ENCODE results near the gene SOX15.
A peak's percentile ranks its signal among the peaks of the same experiment; 100 is the strongest.

The SOX15 gene

GRCh38 chr17:7557775-7558543 is 31.9 kb downstream of the SOX15 start:
- peak; percentile 11 for ATAC-seq
- peak; percentile 59 for DNase-seq

GRCh38 chr17:7557147-7557764 is 32.6 kb downstream of the SOX15 start:
- DNase-seq (no peak), ATAC-seq (no peak)

GRCh38 chr17:7556627-7557026 is 33.3 kb downstream of the SOX15 start:
- no peak for DNase-seq
- no peak for ATAC-seq

- no peak for ATAC-seq
These were observed 34.5 kb downstream of the SOX15 start for GRCh38 chr17:7555320-7555948.

GRCh38 chr17:7553356-7553755 is 36.5 kb downstream of the SOX15 start:
- DNase-seq (no peak), ATAC-seq (no peak)

More at GRCh38 chr17:7555320-7555948, 34.5 kb downstream of the SOX15 start:
- no peak for DNase-seq

- DNase-seq = no peak
- ATAC-seq = peak; percentile 71
These were observed 37.3 kb downstream of the SOX15 start for GRCh38 chr17:7552621-7553051.

- no peak for DNase-seq
- no peak for ATAC-seq
These were observed 38.5 kb downstream of the SOX15 start for GRCh38 chr17:7551396-7551795.

GRCh38 chr17:7550344-7550743 is 39.5 kb downstream of the SOX15 start:
- no peak for DNase-seq
- ATAC-seq = no peak

- peak; percentile 51 for DNase-seq
- peak; percentile 38 for ATAC-seq
These were observed 40.4 kb downstream of the SOX15 start for GRCh38 chr17:7549401-7550055.

GRCh38 chr17:7548585-7549400 is 41.1 kb downstream of the SOX15 start, which contains the start of gene TNFSF12:
TSS of gene TNFSF12 (plus strand) at chr17:7549058. CDS start at chr17:7549154, 96 bp downstream.
- DNase-seq (peak; percentile 68), ATAC-seq (peak; percentile 55)

- no peak for DNase-seq
- ATAC-seq = no peak
These were observed 45.0 kb downstream of the SOX15 start for GRCh38 chr17:7544911-7545310.

- ATAC-seq (no peak), DNase-seq (no peak)
These were observed 48.7 kb downstream of the SOX15 start for GRCh38 chr17:7541074-7541621.

GRCh38 chr17:7538891-7539545 is 50.9 kb downstream of the SOX15 start:
- DNase-seq (no peak), ATAC-seq (no peak)

All from stimulated activated naive CD8-positive, alpha-beta T cell treated with anti-CD3 and anti-CD28 coated beads, Interleukin-15, Interleukin-2, amounts not matched to agents 100 U/mL and 50 U/mL, for 24 hours (primary cell).